ENCODE data around the gene STIM2. TPM values are rescaled to one million over a fixed set of nuclear protein-coding genes. Genes with fewer than 3 reads are reported as not detected.

The STIM2 gene
- total and polyA plus RNA-seq, 2 donors (not counting 1 experiment from before 2014, with no cell fraction given), result 48.6 to 96.0 TPM

- no peak overlapping the region for H3K4me3 Mint-ChIP-seq
- no peak overlapping the region for H3K27ac Mint-ChIP-seq
- peaks cover 0 to 3% of the 10 kb centered on the region in 2 experiments for H3K36me3 ChIP-seq (replicated peaks in 1 of 2; ENCODE audit: control extremely low read depth in 1 of 2, control insufficient read depth in 1 of 2, extremely low read depth in 1 of 2, insufficient read depth in 2 of 2, low read length in 1 of 2)
- CTCF ChIA-PET, result no interaction called here
- DNase-seq (no peak), ATAC-seq (ENCODE audit: low read depth) (no peak)
- peaks cover 94% of the 10 kb centered on the region for H3K79me2 ChIP-seq (ENCODE audit: control insufficient read depth, insufficient read depth, low read length)
- WGBS (ENCODE audit: insufficient coverage), result no CpG with 5 or more reads among the region's 8 CpGs
- H3K9me3 Mint-ChIP-seq (ENCODE audit: insufficient read depth), result peaks cover 3% of the 10 kb centered on the region
- no peaks in the 10 kb centered on the region for H3K27me3 ChIP-seq (replicated peaks in 1 of 4; ENCODE audit: control extremely low read depth in 1 of 4, control insufficient read depth in 3 of 4, insufficient read depth in 4 of 4, low read length in 3 of 4)
- no peak overlapping the region for H3K4me2 ChIP-seq (replicated peaks; ENCODE audit: low read depth, low read length, poor library complexity, severe bottlenecking)
- H3K27ac ChIP-seq (ENCODE audit: low read length in 2 of 2), result no peak overlapping the region
- H3K4me1 ChIP-seq (ENCODE audit: control insufficient read depth in 2 of 2, insufficient read depth in 2 of 2, low read length in 2 of 2), result peaks cover 0 to 4% of the 10 kb centered on the region in 2 donors
- H2AFZ ChIP-seq (ENCODE audit: insufficient read depth, low read depth, low read length, poor library complexity, severe bottlenecking), result no peak overlapping the region
- peaks cover 5 to 7% (median 5%) of the 10 kb centered on the region in 3 donors for H3K9me3 ChIP-seq (ENCODE audit: control extremely low read depth in 1 of 3, control insufficient read depth in 2 of 3, insufficient read depth in 1 of 3, low read length in 2 of 3)
- H3K27me3 Mint-ChIP-seq, result no peaks in the 10 kb centered on the region
- H4K20me1 ChIP-seq (ENCODE audit: control insufficient read depth, insufficient read depth, low read length, poor library complexity, severe bottlenecking), result peaks cover 20% of the 10 kb centered on the region
- H3K9ac ChIP-seq (ENCODE audit: low read length), result no peak overlapping the region
- POLR2A ChIA-PET, result no interaction called here
- intact Hi-C loops (cut with micrococcal nuclease), result no loop called here
- H3K4me1 Mint-ChIP-seq, result peaks cover 42% of the 10 kb centered on the region
- TF ChIP-seq EZH2 (IDR thresholded peaks at IDR 0.05; ENCODE audit: borderline replicate concordance, insufficient read depth, low read depth, low read length, poor library complexity, severe bottlenecking) (no peak), CTCF (IDR thresholded peaks at IDR 0.05) (no peak)
- H3K4me3 ChIP-seq (ENCODE audit: control extremely low read depth in 1 of 5, extremely low read depth in 1 of 5, insufficient read depth in 1 of 5, low read depth in 2 of 5, low read length in 4 of 5), result no peak overlapping the region
These were observed 86.7 kb downstream of the STIM2 start for GRCh38 chr4:26947318-26947717.

- Histone ChIP-seq H3K27me3 (replicated peaks in 1 of 4; ENCODE audit: control extremely low read depth in 1 of 4, control insufficient read depth in 3 of 4, insufficient read depth in 4 of 4, low read length in 3 of 4) (no peaks in the 10 kb centered on the region), H3K9me3 (ENCODE audit: control extremely low read depth in 1 of 3, control insufficient read depth in 2 of 3, insufficient read depth in 1 of 3, low read length in 2 of 3) (peaks cover 4 to 5% (median 5%) of the 10 kb centered on the region in 3 donors), H3K79me2 (ENCODE audit: control insufficient read depth, insufficient read depth, low read length) (peaks cover 89% of the 10 kb centered on the region), H3K4me3 (ENCODE audit: control extremely low read depth in 1 of 5, extremely low read depth in 1 of 5, insufficient read depth in 1 of 5, low read depth in 2 of 5, low read length in 4 of 5) (no peak overlapping the region), H4K20me1 (ENCODE audit: control insufficient read depth, insufficient read depth, low read length, poor library complexity, severe bottlenecking) (peaks cover 25% of the 10 kb centered on the region), H3K27ac (ENCODE audit: low read length in 2 of 2) (no peak overlapping the region), H3K4me2 (replicated peaks; ENCODE audit: low read depth, low read length, poor library complexity, severe bottlenecking) (no peak overlapping the region), H3K36me3 (replicated peaks in 1 of 2; ENCODE audit: control extremely low read depth in 1 of 2, control insufficient read depth in 1 of 2, extremely low read depth in 1 of 2, insufficient read depth in 2 of 2, low read length in 1 of 2) (peaks cover 0 to 3% of the 10 kb centered on the region in 2 experiments), H3K4me1 (ENCODE audit: control insufficient read depth in 2 of 2, insufficient read depth in 2 of 2, low read length in 2 of 2) (peaks cover 7 to 20% of the 10 kb centered on the region in 2 donors), H2AFZ (ENCODE audit: insufficient read depth, low read depth, low read length, poor library complexity, severe bottlenecking) (no peak overlapping the region), H3K9ac (ENCODE audit: low read length) (no peak overlapping the region)
- no peak for DNase-seq
- intact Hi-C loops (cut with micrococcal nuclease), result loop anchor here (2.0 to 5.0 kb wide), 2 partner anchors 14 to 42 kb away; no protein-coding TSS in a partner anchor
- Mint-ChIP-seq H3K9me3 (ENCODE audit: insufficient read depth) (no peaks in the 10 kb centered on the region), H3K4me1 (peaks cover 44% of the 10 kb centered on the region), H3K27me3 (no peaks in the 10 kb centered on the region), H3K27ac (no peak overlapping the region), H3K4me3 (no peak overlapping the region)
- POLR2A ChIA-PET, result no interaction called here
- TF ChIP-seq EZH2 (IDR thresholded peaks at IDR 0.05; ENCODE audit: borderline replicate concordance, insufficient read depth, low read depth, low read length, poor library complexity, severe bottlenecking), result no peak
- no peak for ATAC-seq (ENCODE audit: low read depth)
- CTCF ChIA-PET, result interaction anchor here (0.6 kb wide), 1 partner anchor 89 kb away, joined by 5 read pairs; no protein-coding TSS in a partner anchor
These were observed 89.8 kb downstream of the STIM2 start for GRCh38 chr4:26950446-26950845.

Data from B cell (primary cell).